Epithelial cell of prostate (primary cell): ENCODE data around the gene PAX8.
A peak's percentile ranks its signal among the peaks of the same experiment; 100 is the strongest.

Experiments
- DNase-seq: peaks from one replicate; pipeline ENCODE4 v3.0.0-alpha.2; 2011; ENCODE audit warnings: low read depth, low spot score
- H3K27ac ChIP-seq: fragments of 450-650 bp; 2 replicates; pipeline ENCODE4 v1.5.1; 2017; ENCODE audit warnings: mild to moderate bottlenecking

The PAX8 gene

GRCh38 chr2:113211226-113212105 lies 67.3 kb downstream of the PAX8 start:
- H3K27ac ChIP-seq = no peak overlapping the region
- no peak for DNase-seq

GRCh38 chr2:113209646-113210171 lies 69.0 kb downstream of the PAX8 start:
- H3K27ac ChIP-seq = no peak overlapping the region
- DNase-seq = no peak

GRCh38 chr2:113209011-113209645 lies 69.6 kb downstream of the PAX8 start:
- DNase-seq = no peak
- H3K27ac ChIP-seq = no peak overlapping the region

GRCh38 chr2:113208396-113208795 lies 70.3 kb downstream of the PAX8 start:
- no peak overlapping the region for H3K27ac ChIP-seq
- DNase-seq = no peak

- no peak overlapping the region for H3K27ac ChIP-seq
- DNase-seq = no peak
These were observed 71.7 kb downstream of the PAX8 start for GRCh38 chr2:113207021-113207420.

- H3K27ac ChIP-seq = no peak overlapping the region
- no peak for DNase-seq
These were observed 72.5 kb downstream of the PAX8 start for GRCh38 chr2:113206251-113206650.

- no peak overlapping the region for H3K27ac ChIP-seq
- no peak for DNase-seq
These were observed 74.7 kb downstream of the PAX8 start for GRCh38 chr2:113203901-113204519.

GRCh38 chr2:113203217-113203530 lies 75.5 kb downstream of the PAX8 start:
- no peak for DNase-seq
- H3K27ac ChIP-seq = peak overlapping the region; percentile 4

GRCh38 chr2:113202305-113203216 lies 76.2 kb downstream of the PAX8 start:
- H3K27ac ChIP-seq = peak overlapping the region; percentile 88

GRCh38 chr2:113201496-113202304 lies 77.0 kb downstream of the PAX8 start:
- peak overlapping the region; percentile 88 for H3K27ac ChIP-seq

More at GRCh38 chr2:113202305-113203216, 76.2 kb downstream of the PAX8 start:
- DNase-seq = no peak

GRCh38 chr2:113200736-113201490 lies 77.8 kb downstream of the PAX8 start:
- no peak for DNase-seq
- peak overlapping the region; percentile 88 for H3K27ac ChIP-seq

More at GRCh38 chr2:113201496-113202304, 77.0 kb downstream of the PAX8 start:
- no peak for DNase-seq

GRCh38 chr2:113200236-113200635 lies 78.5 kb downstream of the PAX8 start:
- peak overlapping the region; percentile 88 for H3K27ac ChIP-seq
- no peak for DNase-seq

- DNase-seq = peak; percentile 49
- peak overlapping the region; percentile 88 for H3K27ac ChIP-seq
These were observed 79.7 kb downstream of the PAX8 start for GRCh38 chr2:113198790-113199612.

GRCh38 chr2:113198048-113198789 lies 80.5 kb downstream of the PAX8 start:
- DNase-seq = no peak
- peak overlapping the region; percentile 88 for H3K27ac ChIP-seq

GRCh38 chr2:113197347-113198047 lies 81.2 kb downstream of the PAX8 start:
- no peak for DNase-seq

GRCh38 chr2:113196839-113197238 lies 81.9 kb downstream of the PAX8 start:
- DNase-seq = no peak
- no peak overlapping the region for H3K27ac ChIP-seq

More at GRCh38 chr2:113197347-113198047, 81.2 kb downstream of the PAX8 start:
- H3K27ac ChIP-seq = no peak overlapping the region
